Measurements from ENCODE around the gene TMEM150B. TPM values are rescaled to one million over a fixed set of nuclear protein-coding genes. Genes with fewer than 3 reads are reported as not detected.

TMEM150B gene
- total and polyA plus RNA-seq, 2 of the 13 experiments (the other 11 are each of a cell fraction or from before 2014, with no cell fraction given): 1.3 to 1.8 TPM

DNA sequence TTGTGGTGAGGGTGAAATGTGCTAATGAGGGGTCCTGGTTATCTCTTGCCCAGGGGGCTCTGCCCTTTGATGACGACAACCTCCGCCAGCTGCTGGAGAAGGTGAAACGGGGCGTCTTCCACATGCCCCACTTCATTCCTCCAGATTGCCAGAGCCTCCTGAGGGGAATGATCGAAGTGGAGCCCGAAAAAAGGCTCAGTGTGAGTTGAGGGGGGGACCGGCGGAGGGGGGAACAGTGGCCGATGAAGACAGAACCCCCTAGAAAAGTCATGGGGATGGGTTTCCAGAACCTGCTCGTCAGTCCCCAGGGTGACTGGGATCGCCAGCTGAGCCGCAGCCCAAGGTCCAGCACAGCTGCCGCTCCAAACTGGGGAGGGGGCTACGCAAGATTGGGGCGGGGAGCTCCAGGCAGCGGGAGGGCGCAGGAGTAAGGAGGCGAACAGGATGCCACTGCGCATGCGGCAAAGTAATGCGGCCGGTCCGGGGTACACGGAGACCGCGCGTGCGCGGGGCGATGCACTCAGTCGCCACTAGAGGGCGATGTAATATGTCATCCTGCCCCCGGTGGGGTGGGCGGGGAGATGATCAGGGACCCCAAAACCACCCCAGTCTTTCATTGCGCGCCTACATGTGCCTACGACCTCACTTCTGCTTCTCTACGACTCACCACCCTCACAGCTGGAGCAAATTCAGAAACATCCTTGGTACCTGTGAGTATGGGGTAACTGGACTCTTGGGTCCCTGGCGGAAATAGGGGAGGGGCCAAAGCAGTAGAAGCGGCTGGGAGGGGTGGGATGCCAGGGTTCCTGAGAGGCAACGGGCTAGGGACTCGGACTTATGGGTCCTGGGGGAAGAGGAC, 23.5 kb downstream of the TMEM150B start:
- POLR2A ChIA-PET: interaction anchor here (0.6 to 2.2 kb wide), 14 partner anchors 10 to 119 kb away, joined by 3 to 15 read pairs (median 5); partner anchors contain the start of genes HSPBP1, KMT5C, PPP6R1 and UBE2S
- peaks cover 29% of the 10 kb centered on the region for H3K4me1 ChIP-seq (ENCODE audit: insufficient read depth, low read length)
- H3K79me2 ChIP-seq (ENCODE audit: insufficient read depth, low read length): no peaks in the 10 kb centered on the region
- in situ Hi-C loops (cut with HindIII; ENCODE audit: extremely low pct_ligation_motif_present, low pct_unique_long_range_greater_than_20kb) (loop anchor here (5.0 kb wide), 1 partner anchor 116 kb away; no protein-coding TSS in a partner anchor), intact Hi-C loops (cut with micrococcal nuclease; ENCODE audit: unreplicated experiment) (loop anchor here (1.0 kb wide), 2 partner anchors 38 to 84 kb away; partner anchors contain the start of genes KMT5C and RPL28)
- no peaks in the 10 kb centered on the region for H3K9me3 ChIP-seq (ENCODE audit: low read length)
- H3K4me3 ChIP-seq (replicated peaks in 1 of 3; ENCODE audit: insufficient read depth in 1 of 3, low read depth in 2 of 3, low read length in 3 of 3): peak overlapping the region; percentile 55 to 75 (median 72)
- peak overlapping the region; percentile 96 for H3K4me2 ChIP-seq (ENCODE audit: low read depth, low read length)
- ATAC-seq (peak; percentile 75), DNase-seq (ENCODE audit: low spot score) (peak; percentile 68), FAIRE-seq (peak; percentile 69)
- H3K27ac ChIP-seq (ENCODE audit: extremely low read length, insufficient read depth, low read length): no peak overlapping the region
- peaks cover 0 to 20% of the 10 kb centered on the region in 2 experiments; a peak in 2 of 5 replicates for H3K27me3 ChIP-seq (ENCODE audit: control insufficient read depth in 1 of 2, insufficient read depth in 2 of 2, low read length in 2 of 2)
- no peaks in the 10 kb centered on the region for H4K20me1 ChIP-seq (ENCODE audit: insufficient read depth, low read length)
- H3K36me3 ChIP-seq (replicated peaks in 1 of 2; ENCODE audit: control insufficient read depth in 1 of 2, insufficient read depth in 2 of 2, low read length in 2 of 2): no peaks in the 10 kb centered on the region
- H2AFZ ChIP-seq (ENCODE audit: low read length): peak overlapping the region; percentile 54
- BruUV-seq (replicated peaks): no TSS peak
- WGBS (ENCODE audit: low lambda C conversion rate): 8% methylated on average over 16 of the region's 42 CpGs
- peak overlapping the region; percentile 50 for H3K9ac ChIP-seq (ENCODE audit: insufficient read depth, low read depth, low read length)
- CTCF ChIA-PET (ENCODE audit: low intra/inter-chr PET ratio, low total read pairs): interaction anchor here (1.2 to 1.8 kb wide), 2 partner anchors 38 to 116 kb away, joined by 3 to 9 read pairs; partner anchors contain the start of gene KMT5C
- TF ChIP-seq, protein P1, sequence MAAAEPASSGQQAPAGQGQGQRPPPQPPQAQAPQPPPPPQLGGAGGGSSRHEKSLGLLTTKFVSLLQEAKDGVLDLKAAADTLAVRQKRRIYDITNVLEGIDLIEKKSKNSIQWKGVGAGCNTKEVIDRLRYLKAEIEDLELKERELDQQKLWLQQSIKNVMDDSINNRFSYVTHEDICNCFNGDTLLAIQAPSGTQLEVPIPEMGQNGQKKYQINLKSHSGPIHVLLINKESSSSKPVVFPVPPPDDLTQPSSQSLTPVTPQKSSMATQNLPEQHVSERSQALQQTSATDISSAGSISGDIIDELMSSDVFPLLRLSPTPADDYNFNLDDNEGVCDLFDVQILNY (CRISPR knock-in tag; conservative IDR thresholded peaks at IDR 0.05): no peak
- TF ChIP-seq ZNF446 (CRISPR knock-in tag; IDR thresholded peaks at IDR 0.05) (no peak), HCFC1 (IDR thresholded peaks at IDR 0.05; ENCODE audit: low read depth, low read length) (peak; percentile 28; the same call in 1 of the 2 replicates), GABPA (IDR thresholded peaks at IDR 0.05; ENCODE audit: low read depth, low read length) (no peak), GABPA (CRISPR knock-in tag; IDR thresholded peaks at IDR 0.05; ENCODE audit: low read depth) (no peak), SKI (IDR thresholded peaks at IDR 0.05; ENCODE audit: partially characterized antibody) (no peak), ZNF749 (CRISPR knock-in tag; IDR thresholded peaks at IDR 0.05; ENCODE audit: borderline replicate concordance) (no peak), HNRNPH1 (optimal IDR thresholded peaks at IDR 0.05; ENCODE audit: low read depth, low read length) (no peak), HOXA9 (CRISPR knock-in tag; IDR thresholded peaks at IDR 0.05; ENCODE audit: borderline replicate concordance) (no peak), ZNF550 (CRISPR knock-in tag; IDR thresholded peaks at IDR 0.05; ENCODE audit: borderline replicate concordance) (no peak)
- TF ChIP-seq, protein P2, sequence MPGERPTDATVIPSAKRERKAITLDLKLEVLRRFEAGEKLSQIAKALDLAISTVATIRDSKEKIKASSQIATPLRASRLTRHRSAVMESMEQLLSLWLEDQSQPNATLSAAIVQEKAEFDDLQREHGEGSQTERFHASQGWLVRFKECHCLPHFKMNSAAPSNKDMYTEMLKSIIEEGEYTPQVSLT (CRISPR knock-in tag; IDR thresholded peaks at IDR 0.05; ENCODE audit: borderline replicate concordance, low read depth): no peak
- TF ChIP-seq, protein P3, sequence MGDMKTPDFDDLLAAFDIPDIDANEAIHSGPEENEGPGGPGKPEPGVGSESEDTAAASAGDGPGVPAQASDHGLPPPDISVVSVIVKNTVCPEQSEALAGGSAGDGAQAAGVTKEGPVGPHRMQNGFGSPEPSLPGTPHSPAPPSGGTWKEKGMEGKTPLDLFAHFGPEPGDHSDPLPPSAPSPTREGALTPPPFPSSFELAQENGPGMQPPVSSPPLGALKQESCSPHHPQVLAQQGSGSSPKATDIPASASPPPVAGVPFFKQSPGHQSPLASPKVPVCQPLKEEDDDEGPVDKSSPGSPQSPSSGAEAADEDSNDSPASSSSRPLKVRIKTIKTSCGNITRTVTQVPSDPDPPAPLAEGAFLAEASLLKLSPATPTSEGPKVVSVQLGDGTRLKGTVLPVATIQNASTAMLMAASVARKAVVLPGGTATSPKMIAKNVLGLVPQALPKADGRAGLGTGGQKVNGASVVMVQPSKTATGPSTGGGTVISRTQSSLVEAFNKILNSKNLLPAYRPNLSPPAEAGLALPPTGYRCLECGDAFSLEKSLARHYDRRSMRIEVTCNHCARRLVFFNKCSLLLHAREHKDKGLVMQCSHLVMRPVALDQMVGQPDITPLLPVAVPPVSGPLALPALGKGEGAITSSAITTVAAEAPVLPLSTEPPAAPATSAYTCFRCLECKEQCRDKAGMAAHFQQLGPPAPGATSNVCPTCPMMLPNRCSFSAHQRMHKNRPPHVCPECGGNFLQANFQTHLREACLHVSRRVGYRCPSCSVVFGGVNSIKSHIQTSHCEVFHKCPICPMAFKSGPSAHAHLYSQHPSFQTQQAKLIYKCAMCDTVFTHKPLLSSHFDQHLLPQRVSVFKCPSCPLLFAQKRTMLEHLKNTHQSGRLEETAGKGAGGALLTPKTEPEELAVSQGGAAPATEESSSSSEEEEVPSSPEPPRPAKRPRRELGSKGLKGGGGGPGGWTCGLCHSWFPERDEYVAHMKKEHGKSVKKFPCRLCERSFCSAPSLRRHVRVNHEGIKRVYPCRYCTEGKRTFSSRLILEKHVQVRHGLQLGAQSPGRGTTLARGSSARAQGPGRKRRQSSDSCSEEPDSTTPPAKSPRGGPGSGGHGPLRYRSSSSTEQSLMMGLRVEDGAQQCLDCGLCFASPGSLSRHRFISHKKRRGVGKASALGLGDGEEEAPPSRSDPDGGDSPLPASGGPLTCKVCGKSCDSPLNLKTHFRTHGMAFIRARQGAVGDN (CRISPR knock-in tag; IDR thresholded peaks at IDR 0.05): peak; percentile 73
- TF ChIP-seq, protein P4, sequence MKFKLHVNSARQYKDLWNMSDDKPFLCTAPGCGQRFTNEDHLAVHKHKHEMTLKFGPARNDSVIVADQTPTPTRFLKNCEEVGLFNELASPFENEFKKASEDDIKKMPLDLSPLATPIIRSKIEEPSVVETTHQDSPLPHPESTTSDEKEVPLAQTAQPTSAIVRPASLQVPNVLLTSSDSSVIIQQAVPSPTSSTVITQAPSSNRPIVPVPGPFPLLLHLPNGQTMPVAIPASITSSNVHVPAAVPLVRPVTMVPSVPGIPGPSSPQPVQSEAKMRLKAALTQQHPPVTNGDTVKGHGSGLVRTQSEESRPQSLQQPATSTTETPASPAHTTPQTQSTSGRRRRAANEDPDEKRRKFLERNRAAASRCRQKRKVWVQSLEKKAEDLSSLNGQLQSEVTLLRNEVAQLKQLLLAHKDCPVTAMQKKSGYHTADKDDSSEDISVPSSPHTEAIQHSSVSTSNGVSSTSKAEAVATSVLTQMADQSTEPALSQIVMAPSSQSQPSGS (CRISPR knock-in tag; IDR thresholded peaks at IDR 0.05): no peak

Measured in HepG2 (cell line).